IPS DF 6.9 (cell line): ENCODE results near the gene BANF2.

ENCODE experiments used
- DNase-seq: peaks from one replicate; pipeline ENCODE4 v3.0.0-alpha.2; 2013; ENCODE audit warnings: low read depth, low spot score
- H3K27ac ChIP-seq: one replicate; pipeline ENCODE4 v1.5.1; 2013; ENCODE audit warnings: low read length, control low read depth
- H3K27me3 ChIP-seq: 2 replicates; pipeline ENCODE4 v1.6.1; 2013; ENCODE audit warnings: mild to moderate bottlenecking, low read length; ENCODE audit not compliant: control insufficient read depth, insufficient read depth
- H3K36me3 ChIP-seq: 2 replicates; pipeline ENCODE4 v1.6.1; 2013; ENCODE audit warnings: low read length; ENCODE audit not compliant: control insufficient read depth, insufficient read depth
- H3K4me1 ChIP-seq: 2 replicates; pipeline ENCODE4 v1.6.1; 2013; ENCODE audit warnings: low read length; ENCODE audit not compliant: control insufficient read depth, insufficient read depth
- H3K4me3 ChIP-seq: 2 replicates; pipeline ENCODE4 v1.5.1; 2013; ENCODE audit warnings: mild to moderate bottlenecking, low read length
- H3K9me3 ChIP-seq: 2 replicates; pipeline ENCODE4 v1.6.1; 2013; ENCODE audit warnings: low read length, inconsistent platforms; ENCODE audit not compliant: control insufficient read depth, insufficient read depth
- WGBS: extraction: QIAGEN DNeasy Blood & Tissue Kit; methylation state at CpG from one replicate; pipeline ENCODE4 v1.1.7; 2013; ENCODE audit warnings: mixed read lengths, missing lambda C conversion rate; ENCODE audit not compliant: insufficient read length, insufficient coverage; 5-methylcytosine and 5-hydroxymethylcytosine counted together

Gene BANF2

DNA sequence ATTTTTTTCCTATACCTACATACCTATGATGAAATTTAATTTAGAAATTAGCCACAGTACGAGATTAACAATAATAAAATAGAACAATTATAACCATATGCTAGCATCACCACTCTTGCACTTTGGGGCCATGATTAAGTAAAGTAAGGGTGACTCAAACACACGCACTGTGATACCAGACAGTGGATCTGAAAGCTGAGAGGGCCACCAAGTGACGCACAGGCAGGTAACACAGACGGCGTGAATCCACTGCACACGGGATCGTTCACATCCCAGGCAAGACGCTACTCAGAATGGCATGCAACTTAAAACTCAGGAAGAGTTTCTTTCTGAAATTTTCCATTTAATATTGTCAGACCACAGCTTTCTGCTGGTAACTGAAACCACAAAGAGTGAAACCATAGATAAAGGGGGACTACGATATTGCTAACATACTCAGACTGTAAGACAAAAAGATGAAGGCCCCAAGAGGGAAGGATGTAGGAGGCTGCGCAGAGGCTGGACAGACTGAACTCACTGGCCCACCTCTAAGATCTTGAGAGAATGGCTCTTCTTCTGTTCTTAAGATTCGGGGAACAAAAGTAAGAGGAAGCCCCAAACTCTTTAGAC lies 35.6 kb upstream of the BANF2 start:
- WGBS, result no CpG with 5 or more reads among the region's 11 CpGs

DNA sequence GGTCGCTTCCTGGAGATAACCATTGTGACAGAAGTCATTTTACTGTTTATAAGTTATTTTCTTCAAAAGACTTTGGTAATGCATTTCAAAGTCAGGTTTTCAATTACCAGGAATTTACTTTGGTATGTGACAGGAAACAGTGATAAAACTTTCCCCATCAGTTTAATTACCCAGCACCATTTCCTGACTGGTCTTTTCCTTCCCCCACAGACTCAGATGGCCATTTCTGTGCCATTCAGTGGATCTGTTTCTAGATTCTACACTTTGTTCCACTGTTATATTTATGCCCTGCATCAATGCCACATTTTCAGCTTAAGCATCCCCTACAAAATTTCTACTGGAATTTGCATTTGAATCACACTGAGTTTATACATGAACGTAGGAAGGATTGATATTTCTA lies 34.0 kb upstream of the BANF2 start:
- peaks cover 3% of the 10 kb centered on the region for H3K4me1 ChIP-seq
- H3K27me3 ChIP-seq, result no peaks in the 10 kb centered on the region
- H3K9me3 ChIP-seq, result no peaks in the 10 kb centered on the region
- no peak for DNase-seq
- no peak overlapping the region for H3K4me3 ChIP-seq
- WGBS, result no CpG with 5 or more reads among the region's 2 CpGs
- H3K36me3 ChIP-seq, result no peaks in the 10 kb centered on the region; the same call in 1 of the 2 replicates
- H3K27ac ChIP-seq, result no peak overlapping the region

More for the DNA sequence above, 35.6 kb upstream of the BANF2 start:
- H3K36me3 ChIP-seq, result peaks cover 4% of the 10 kb centered on the region
- no peaks in the 10 kb centered on the region for H3K27me3 ChIP-seq
- peaks cover 3% of the 10 kb centered on the region for H3K4me1 ChIP-seq
- no peaks in the 10 kb centered on the region for H3K9me3 ChIP-seq
- H3K27ac ChIP-seq, result no peak overlapping the region
- no peak for DNase-seq
- no peak overlapping the region for H3K4me3 ChIP-seq

- Histone ChIP-seq H3K27me3 (no peaks in the 10 kb centered on the region), H3K27ac (no peak overlapping the region), H3K4me3 (no peak overlapping the region), H3K9me3 (no peaks in the 10 kb centered on the region), H3K36me3 (no peaks in the 10 kb centered on the region; the same call in 1 of the 2 replicates), H3K4me1 (peaks cover 3% of the 10 kb centered on the region)
- DNase-seq, result no peak
- no CpG with 5 or more reads among the region's 2 CpGs for WGBS
Measured at GRCh38 chr20:17666481-17666880, 33.3 kb upstream of the BANF2 start.

DNA sequence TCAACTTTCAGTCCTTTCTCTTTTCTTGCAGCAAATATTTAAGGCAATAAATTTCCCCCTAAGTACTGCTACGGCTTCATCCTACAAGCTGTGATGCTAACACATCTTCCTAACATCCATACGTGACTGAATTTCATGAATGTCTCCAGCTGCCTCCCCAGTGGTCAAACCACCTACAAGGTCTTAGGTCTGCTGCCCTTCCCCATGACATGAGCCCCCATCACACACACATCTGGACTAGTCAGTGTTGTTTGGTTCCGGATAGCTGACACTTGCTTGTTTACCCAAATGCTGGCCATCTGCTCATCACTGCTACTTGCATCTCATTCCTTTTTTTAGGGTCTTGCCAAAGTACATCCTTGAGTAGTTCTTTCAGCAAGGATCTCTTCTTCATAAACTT lies 32.3 kb upstream of the BANF2 start:
- DNase-seq, result no peak
- peaks cover 7% of the 10 kb centered on the region for H3K4me1 ChIP-seq
- no peaks in the 10 kb centered on the region for H3K9me3 ChIP-seq
- no peak overlapping the region for H3K27ac ChIP-seq
- no peaks in the 10 kb centered on the region for H3K27me3 ChIP-seq
- no peaks in the 10 kb centered on the region; the same call in 1 of the 2 replicates for H3K36me3 ChIP-seq
- H3K4me3 ChIP-seq, result no peak overlapping the region
- no CpG with 5 or more reads among the region's 3 CpGs for WGBS

- DNase-seq, result no peak
- no CpG with 5 or more reads among the region's 3 CpGs for WGBS
- H3K4me1 ChIP-seq, result peaks cover 7% of the 10 kb centered on the region
Measured at GRCh38 chr20:17668432-17668831, 31.3 kb upstream of the BANF2 start.

DNA sequence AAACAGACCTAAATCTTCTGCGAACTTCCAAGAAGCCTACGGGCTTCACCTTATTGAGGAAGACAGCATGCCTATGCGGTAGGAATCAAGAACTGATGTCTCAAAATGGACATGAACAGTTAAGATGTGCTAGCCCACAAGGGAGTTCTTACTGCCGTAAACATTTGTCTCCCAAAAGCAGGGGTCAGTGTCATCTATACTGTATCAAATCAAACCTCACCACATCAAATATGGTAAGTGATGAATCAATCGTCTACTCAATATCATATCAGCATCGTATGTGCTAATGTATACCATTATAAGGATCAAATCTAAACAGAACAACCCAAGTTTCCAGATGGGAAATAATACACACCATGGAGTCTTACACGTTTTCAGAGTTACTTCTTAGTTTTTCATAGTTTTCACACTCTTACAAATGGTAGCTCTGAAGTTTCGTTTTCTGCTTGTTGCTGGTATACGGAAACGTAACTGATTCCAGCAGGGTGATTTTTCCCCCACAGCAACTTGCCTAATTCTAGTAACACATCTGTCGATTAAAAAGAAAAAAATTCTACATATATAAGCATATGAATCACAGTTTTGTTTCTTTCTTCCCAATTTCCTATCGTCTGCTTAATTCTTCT lies 30.3 kb upstream of the BANF2 start:
- H3K4me1 ChIP-seq, result peaks cover 4% of the 10 kb centered on the region; the same call in 1 of the 2 replicates
- H3K27me3 ChIP-seq, result no peaks in the 10 kb centered on the region
- no CpG with 5 or more reads among the region's 12 CpGs for WGBS
- no peak for DNase-seq
- H3K27ac ChIP-seq, result no peak overlapping the region
- H3K4me3 ChIP-seq, result no peak overlapping the region
- H3K36me3 ChIP-seq, result peaks cover 2% of the 10 kb centered on the region; the same call in 1 of the 2 replicates
- H3K9me3 ChIP-seq, result no peaks in the 10 kb centered on the region

More at GRCh38 chr20:17668432-17668831, 31.3 kb upstream of the BANF2 start:
- no peaks in the 10 kb centered on the region for H3K27me3 ChIP-seq
- H3K27ac ChIP-seq, result no peak overlapping the region
- no peak overlapping the region for H3K4me3 ChIP-seq
- peaks cover 2% of the 10 kb centered on the region; the same call in 1 of the 2 replicates for H3K36me3 ChIP-seq
- H3K9me3 ChIP-seq, result no peaks in the 10 kb centered on the region

GRCh38 chr20:17671011-17671410 lies 28.8 kb upstream of the BANF2 start:
- H3K27me3 ChIP-seq, result no peaks in the 10 kb centered on the region
- no peak for DNase-seq
- WGBS, result no CpG with 5 or more reads among the region's 1 CpG

DNA sequence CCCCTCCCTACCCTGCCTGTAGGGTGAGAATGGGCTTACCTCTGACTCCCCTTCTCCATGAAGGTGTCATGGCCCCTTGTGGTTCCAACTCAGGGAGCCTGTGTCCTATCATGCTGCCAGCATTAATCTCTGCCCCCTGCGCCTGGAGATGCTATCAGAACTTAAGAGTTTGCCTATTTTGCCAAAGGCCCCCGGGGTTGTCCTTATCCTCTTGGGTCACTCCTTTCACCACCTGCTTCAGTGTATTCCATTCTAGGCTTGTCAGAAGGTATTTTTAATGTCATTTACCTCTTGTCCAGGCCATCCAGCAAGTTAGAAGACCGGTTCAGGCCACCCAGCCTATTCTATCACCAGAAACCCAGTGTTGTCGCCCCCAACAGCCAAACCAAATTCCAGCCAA lies 28.2 kb upstream of the BANF2 start:
- no peak for DNase-seq
- no peaks in the 10 kb centered on the region for H3K9me3 ChIP-seq
- H3K4me3 ChIP-seq, result no peak overlapping the region
- peaks cover 4% of the 10 kb centered on the region; the same call in 1 of the 2 replicates for H3K4me1 ChIP-seq
- WGBS, result no CpG with 5 or more reads among the region's 4 CpGs
- no peaks in the 10 kb centered on the region for H3K27me3 ChIP-seq
- peaks cover 2% of the 10 kb centered on the region; the same call in 1 of the 2 replicates for H3K36me3 ChIP-seq
- no peak overlapping the region for H3K27ac ChIP-seq

More at GRCh38 chr20:17671011-17671410, 28.8 kb upstream of the BANF2 start:
- no peak overlapping the region for H3K27ac ChIP-seq
- H3K4me3 ChIP-seq, result no peak overlapping the region
- no peaks in the 10 kb centered on the region for H3K9me3 ChIP-seq
- H3K4me1 ChIP-seq, result peaks cover 4% of the 10 kb centered on the region; the same call in 1 of the 2 replicates
- peaks cover 2% of the 10 kb centered on the region; the same call in 1 of the 2 replicates for H3K36me3 ChIP-seq

DNA sequence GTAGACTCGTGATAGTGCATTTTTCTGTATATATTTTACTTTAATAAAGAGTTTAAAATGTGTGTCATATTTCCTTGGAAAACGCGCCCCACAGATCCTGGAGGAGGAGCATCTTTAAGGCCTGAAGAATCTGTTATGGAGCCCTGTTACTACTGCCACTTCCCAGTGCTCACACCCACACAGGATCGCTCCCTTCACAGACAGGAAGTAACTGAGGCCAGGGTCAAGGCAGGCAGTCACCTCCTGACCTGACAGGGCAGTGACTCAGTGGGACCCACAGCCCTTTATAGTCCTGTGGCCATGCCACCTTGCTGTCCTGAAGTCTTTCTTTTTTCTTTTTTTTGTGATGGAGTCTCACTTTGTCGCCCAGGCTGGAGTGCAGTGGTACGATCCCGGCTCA lies 26.7 kb upstream of the BANF2 start:
- no peaks in the 10 kb centered on the region for H3K27me3 ChIP-seq
- DNase-seq, result no peak
- H3K9me3 ChIP-seq, result no peaks in the 10 kb centered on the region
- WGBS, result no CpG with 5 or more reads among the region's 7 CpGs
- peaks cover 4% of the 10 kb centered on the region; the same call in 1 of the 2 replicates for H3K4me1 ChIP-seq
- no peak overlapping the region for H3K27ac ChIP-seq
- H3K4me3 ChIP-seq, result no peak overlapping the region
- H3K36me3 ChIP-seq, result peaks cover 2% of the 10 kb centered on the region; the same call in 1 of the 2 replicates

- no CpG with 5 or more reads among the region's 9 CpGs for WGBS
- H3K9me3 ChIP-seq, result no peaks in the 10 kb centered on the region
- H3K36me3 ChIP-seq, result peaks cover 2% of the 10 kb centered on the region; the same call in 1 of the 2 replicates
- H3K4me1 ChIP-seq, result peaks cover 6% of the 10 kb centered on the region; the same call in 1 of the 2 replicates
- DNase-seq, result no peak
- H3K27me3 ChIP-seq, result no peaks in the 10 kb centered on the region
- no peak overlapping the region for H3K4me3 ChIP-seq
- H3K27ac ChIP-seq, result no peak overlapping the region
Measured at GRCh38 chr20:17674722-17675518, 24.8 kb upstream of the BANF2 start.
